ENCODE results near the gene MYCBP.

MYCBP gene

GRCh38 chr1:38888423-38889333, 15.5 kb upstream of the MYCBP start:
- TF ChIP-seq ZNF274 (IDR thresholded peaks at IDR 0.05; ENCODE audit: low read depth, low read length) = no peak

GRCh38 chr1:38885092-38885491, 11.9 kb upstream of the MYCBP start:
- no peak overlapping the region for H3K4me3 ChIP-seq (ENCODE audit: low read length)
- no peak for TF ChIP-seq ZNF274 (IDR thresholded peaks at IDR 0.05; ENCODE audit: low read depth, low read length)

More at GRCh38 chr1:38888423-38889333, 15.5 kb upstream of the MYCBP start:
- H3K4me3 ChIP-seq (ENCODE audit: low read length) = no peak overlapping the region

DNA sequence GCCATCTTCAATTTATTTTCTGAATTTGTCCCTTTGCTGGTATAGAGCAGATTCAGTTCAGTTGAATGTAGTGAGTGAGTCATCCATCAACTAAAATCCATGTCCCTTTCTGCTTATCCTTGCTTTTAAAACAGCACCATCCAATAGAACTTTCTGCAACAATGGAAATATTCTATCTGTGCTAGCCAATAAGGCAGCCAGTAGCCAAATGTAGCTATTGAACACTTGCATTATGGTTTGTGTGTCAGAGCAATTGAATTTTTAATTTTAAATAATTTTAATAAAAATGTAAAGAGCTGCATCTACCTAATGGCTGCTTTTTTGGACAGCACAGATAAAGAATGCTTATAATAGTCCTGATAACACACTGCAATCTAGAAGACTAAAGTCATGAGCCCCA, 8.3 kb upstream of the MYCBP start, which contains the start of gene GJA9:
Gene GJA9, minus strand, starts transcription at position 101 of the 400 bp plus-strand sequence. CDS start 5,489 bp downstream, outside the sequence.
- TF ChIP-seq ZNF274 (IDR thresholded peaks at IDR 0.05; ENCODE audit: low read depth, low read length) = no peak

DNA sequence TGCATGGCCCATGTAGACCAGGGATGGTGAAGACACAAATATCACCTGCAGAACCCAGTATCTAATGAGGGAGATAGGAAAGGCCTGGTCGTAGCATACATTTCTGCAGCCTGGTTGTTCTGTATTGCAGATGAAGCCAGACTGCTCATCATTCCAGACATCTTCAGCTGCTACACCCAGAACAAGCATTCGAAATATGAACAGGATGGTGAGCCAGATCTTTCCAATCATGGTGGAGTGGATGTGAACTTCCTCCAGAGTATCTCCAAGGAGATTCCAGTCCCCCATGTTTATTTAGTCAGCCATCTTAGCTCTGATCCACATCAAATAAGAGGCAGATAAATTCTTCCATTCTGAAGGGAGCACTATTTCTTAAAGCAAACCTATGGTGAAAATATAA, 2.7 kb upstream of the MYCBP start:
- no peak for TF ChIP-seq ZNF274 (IDR thresholded peaks at IDR 0.05; ENCODE audit: low read depth, low read length)
- H3K4me3 ChIP-seq (ENCODE audit: low read length) = no peak overlapping the region

More for the DNA sequence above, 8.3 kb upstream of the MYCBP start, which contains the start of gene GJA9:
- no peak within 1 kb of the TSS for H3K4me3 ChIP-seq (ENCODE audit: low read length)

- no peak for TF ChIP-seq ZNF274 (IDR thresholded peaks at IDR 0.05; ENCODE audit: low read depth, low read length)
Measured at GRCh38 chr1:38872401-38873026, 634 bp downstream of the MYCBP start.

DNA sequence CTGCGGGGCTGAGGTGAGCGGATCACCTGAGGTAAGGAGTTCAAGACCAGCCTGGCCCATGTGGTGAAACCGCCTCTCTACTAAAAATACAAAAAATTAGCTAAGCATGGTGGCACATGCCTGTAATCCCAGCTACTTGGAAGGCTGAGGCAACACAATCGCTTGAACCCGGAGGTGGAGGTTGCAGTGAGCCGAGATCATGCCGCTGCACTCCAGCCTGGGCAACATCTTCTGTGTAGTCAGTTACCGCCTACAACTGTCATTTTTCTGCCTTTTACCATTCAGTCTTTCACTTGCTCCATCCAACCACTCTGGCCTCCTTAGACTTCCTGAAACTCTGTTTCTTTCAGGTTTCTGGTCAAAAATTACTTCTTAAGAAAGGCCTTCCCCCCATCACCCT, 2.2 kb downstream of the MYCBP start:
- H3K4me3 ChIP-seq (ENCODE audit: low read length) = no peak overlapping the region
- TF ChIP-seq ZNF274 (IDR thresholded peaks at IDR 0.05; ENCODE audit: low read depth, low read length) = no peak

More at GRCh38 chr1:38872401-38873026, 634 bp downstream of the MYCBP start:
- peak overlapping the region; percentile 84 for H3K4me3 ChIP-seq (ENCODE audit: low read length)

GRCh38 chr1:38867208-38867607, 5.9 kb downstream of the MYCBP start:
- TF ChIP-seq ZNF274 (IDR thresholded peaks at IDR 0.05; ENCODE audit: low read depth, low read length) = no peak
- H3K4me3 ChIP-seq (ENCODE audit: low read length) = no peak overlapping the region

- H3K4me3 ChIP-seq (ENCODE audit: low read length) = no peak overlapping the region
- no peak for TF ChIP-seq ZNF274 (IDR thresholded peaks at IDR 0.05; ENCODE audit: low read depth, low read length)
Measured at GRCh38 chr1:38865112-38865715, 7.9 kb downstream of the MYCBP start.

GRCh38 chr1:38860454-38860795, 12.7 kb downstream of the MYCBP start:
- TF ChIP-seq ZNF274 (IDR thresholded peaks at IDR 0.05; ENCODE audit: low read depth, low read length) = no peak
- H3K4me3 ChIP-seq (ENCODE audit: low read length) = peak overlapping the region; percentile 84

DNA sequence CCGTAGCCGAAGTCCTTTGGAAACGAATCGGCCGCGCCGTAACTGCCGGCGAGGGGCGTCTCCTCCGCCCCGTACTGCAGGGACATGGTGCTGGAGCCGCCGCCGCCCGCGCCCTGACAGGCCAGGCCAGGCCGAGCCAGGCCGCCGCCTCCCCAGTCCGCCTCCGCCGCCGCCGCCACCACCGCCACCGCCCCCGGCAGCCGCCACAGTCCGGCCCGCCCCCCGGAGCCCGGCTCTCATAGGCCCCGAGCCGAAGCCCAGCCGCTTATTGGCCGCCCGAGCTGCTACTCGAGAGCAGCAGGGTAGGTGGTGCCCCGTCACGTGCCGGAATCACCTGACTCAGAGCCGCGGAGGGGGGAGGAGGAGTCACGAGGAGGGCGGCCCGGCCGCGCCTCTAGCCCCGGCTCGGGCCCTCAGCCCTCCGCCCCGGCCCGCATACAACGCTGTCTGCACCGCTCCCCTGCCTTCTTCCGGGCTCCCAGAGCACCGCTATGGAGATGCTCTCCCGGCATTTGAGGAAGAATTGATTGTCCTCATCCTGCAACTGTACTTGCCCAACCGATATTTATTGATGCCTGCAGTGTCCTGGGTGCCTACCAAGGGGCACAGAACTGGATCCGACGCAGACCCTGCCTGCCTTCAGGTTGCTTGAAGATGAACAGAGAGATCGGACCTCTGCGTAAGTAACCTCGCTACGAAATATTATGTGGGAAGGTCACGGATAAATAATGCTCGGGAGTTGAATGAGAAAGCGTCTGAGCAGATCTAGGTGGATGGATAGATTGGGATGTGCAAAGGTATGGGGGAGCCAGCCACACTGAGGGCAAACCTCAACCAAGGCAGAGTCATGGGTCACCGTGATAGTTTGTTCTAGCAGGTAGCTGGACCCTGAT, 13.3 kb downstream of the MYCBP start, which contains the start of gene RRAGC:
Gene RRAGC, minus strand, starts transcription at position 212 of the 893 bp plus-strand sequence. Its CDS starts 126 bp downstream, at position 86.
- peak within 1 kb of the TSS; percentile 84 for H3K4me3 ChIP-seq (ENCODE audit: low read length)
- TF ChIP-seq ZNF274 (IDR thresholded peaks at IDR 0.05; ENCODE audit: low read depth, low read length) = no peak

DNA sequence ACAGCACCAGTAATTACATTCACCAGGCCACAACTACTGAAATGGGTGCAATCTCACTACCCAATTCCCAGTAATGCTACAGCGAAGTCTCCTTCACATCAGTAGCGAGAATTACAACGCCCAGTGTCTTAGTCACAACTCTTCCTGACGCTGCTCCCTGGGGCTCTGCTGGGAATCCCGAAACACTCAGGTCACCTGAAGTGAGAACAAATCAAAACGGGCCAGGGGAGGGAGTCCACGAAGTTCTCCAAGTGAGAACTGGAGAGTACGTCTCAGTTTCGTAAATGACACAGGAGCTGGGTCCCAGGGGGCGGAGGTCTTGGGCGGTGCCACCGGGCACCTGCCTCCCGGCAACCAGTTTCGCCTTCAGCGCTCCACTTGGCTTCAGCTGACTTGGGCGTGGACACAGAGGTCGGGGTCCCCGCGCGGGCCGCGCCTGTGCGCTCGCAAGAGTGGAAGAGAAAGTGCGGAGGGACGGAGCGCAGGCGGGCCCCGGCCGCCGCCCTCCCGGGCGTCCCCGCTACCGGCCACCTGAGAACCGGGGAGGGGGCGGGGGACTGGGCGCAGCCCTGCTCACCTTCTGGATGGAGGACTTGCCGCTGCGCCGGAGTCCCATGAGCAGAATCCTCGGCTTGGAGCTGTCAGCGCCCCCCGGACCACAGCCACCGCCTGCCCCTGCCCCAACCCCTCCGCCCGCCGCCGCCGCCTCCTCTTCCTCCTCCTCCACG, 14.2 kb downstream of the MYCBP start:
- TF ChIP-seq ZNF274 (IDR thresholded peaks at IDR 0.05; ENCODE audit: low read depth, low read length) = no peak

GRCh38 chr1:38852780-38853179, 20.4 kb downstream of the MYCBP start:
- no peak for TF ChIP-seq ZNF274 (IDR thresholded peaks at IDR 0.05; ENCODE audit: low read depth, low read length)
- no peak overlapping the region for H3K4me3 ChIP-seq (ENCODE audit: low read length)

More for the DNA sequence above, 14.2 kb downstream of the MYCBP start:
- H3K4me3 ChIP-seq (ENCODE audit: low read length) = peak overlapping the region; percentile 73

GRCh38 chr1:38848071-38848470, 25.1 kb downstream of the MYCBP start:
- no peak for TF ChIP-seq ZNF274 (IDR thresholded peaks at IDR 0.05; ENCODE audit: low read depth, low read length)
- no peak overlapping the region for H3K4me3 ChIP-seq (ENCODE audit: low read length)
